ENCODE results near the gene RGS12.

The RGS12 gene

GRCh38 chr4:3317656-3318211 is 24.9 kb downstream of the RGS12 start:
- no peak for TF ChIP-seq CTCF (IDR thresholded peaks at IDR 0.05; ENCODE audit: extremely low read depth, missing control alignments)
- no peak for DNase-seq (ENCODE audit: low spot score)

- no peak for TF ChIP-seq CTCF (IDR thresholded peaks at IDR 0.05; ENCODE audit: extremely low read depth, missing control alignments)
- no peak for DNase-seq (ENCODE audit: low spot score)
Observed at GRCh38 chr4:3318561-3319021, 25.8 kb downstream of the RGS12 start.

- no peak for DNase-seq (ENCODE audit: low spot score)
- no peak for TF ChIP-seq CTCF (IDR thresholded peaks at IDR 0.05; ENCODE audit: extremely low read depth, missing control alignments)
Observed at GRCh38 chr4:3320361-3321023, 27.7 kb downstream of the RGS12 start.

GRCh38 chr4:3321295-3321889 is 28.6 kb downstream of the RGS12 start:
- no peak for TF ChIP-seq CTCF (IDR thresholded peaks at IDR 0.05; ENCODE audit: extremely low read depth, missing control alignments)
- DNase-seq (ENCODE audit: low spot score) = no peak

GRCh38 chr4:3322059-3322550 is 29.3 kb downstream of the RGS12 start:
- DNase-seq (ENCODE audit: low spot score) = no peak

GRCh38 chr4:3323071-3323481 is 30.3 kb downstream of the RGS12 start:
- no peak for TF ChIP-seq CTCF (IDR thresholded peaks at IDR 0.05; ENCODE audit: extremely low read depth, missing control alignments)
- no peak for DNase-seq (ENCODE audit: low spot score)

More at GRCh38 chr4:3322059-3322550, 29.3 kb downstream of the RGS12 start:
- no peak for TF ChIP-seq CTCF (IDR thresholded peaks at IDR 0.05; ENCODE audit: extremely low read depth, missing control alignments)
